IPS DF 19.7 (cell line): ENCODE results near the gene ELL.
"Not testable (repeated sequence)": the region's sequence is repeated elsewhere in the genome, so short reads cannot be mapped to it uniquely, and the experiment has no call there.

Experiments
- DNase-seq: peaks from one replicate; pipeline ENCODE4 v3.0.0-alpha.2; 2013; ENCODE audit warnings: low read depth, low spot score

Gene ELL

DNA sequence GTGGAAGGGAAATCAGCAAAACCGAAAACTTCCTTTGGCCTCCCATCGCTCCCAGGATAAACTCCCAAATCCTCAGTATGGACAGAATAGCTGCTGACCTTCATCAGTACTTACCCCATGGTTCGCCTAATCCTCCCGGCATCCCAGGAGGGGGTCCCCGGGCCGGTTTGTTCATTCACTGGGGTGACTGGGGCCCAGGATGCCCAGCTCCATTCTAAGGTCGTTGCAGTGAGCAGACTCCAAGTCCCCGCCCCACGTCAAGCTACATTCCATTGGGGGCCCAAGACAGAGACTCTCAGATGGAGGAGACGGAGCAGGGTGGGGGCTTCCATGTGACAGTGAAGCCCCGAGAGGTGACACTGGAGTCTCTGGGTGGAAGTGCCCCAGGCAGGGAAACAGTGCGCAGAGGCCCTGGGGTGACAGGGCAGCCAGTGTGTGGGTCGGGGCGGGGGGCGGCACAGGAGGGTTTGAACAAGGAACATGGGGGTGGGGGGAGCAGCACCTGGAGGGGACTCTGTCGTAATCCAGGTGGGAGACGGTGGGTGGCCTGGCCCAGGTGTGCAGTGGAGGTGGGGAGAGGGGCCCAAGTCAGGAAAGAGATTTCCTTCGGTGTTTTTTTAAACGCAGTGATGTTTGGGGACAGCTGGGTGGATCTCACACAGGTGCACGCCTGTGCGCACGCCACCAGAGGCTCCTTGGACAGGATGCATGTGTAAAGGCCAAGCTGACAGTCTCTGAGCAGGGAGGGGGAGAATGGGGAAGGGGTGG lies 97.6 kb downstream of the ELL start:
- no peak for DNase-seq

DNA sequence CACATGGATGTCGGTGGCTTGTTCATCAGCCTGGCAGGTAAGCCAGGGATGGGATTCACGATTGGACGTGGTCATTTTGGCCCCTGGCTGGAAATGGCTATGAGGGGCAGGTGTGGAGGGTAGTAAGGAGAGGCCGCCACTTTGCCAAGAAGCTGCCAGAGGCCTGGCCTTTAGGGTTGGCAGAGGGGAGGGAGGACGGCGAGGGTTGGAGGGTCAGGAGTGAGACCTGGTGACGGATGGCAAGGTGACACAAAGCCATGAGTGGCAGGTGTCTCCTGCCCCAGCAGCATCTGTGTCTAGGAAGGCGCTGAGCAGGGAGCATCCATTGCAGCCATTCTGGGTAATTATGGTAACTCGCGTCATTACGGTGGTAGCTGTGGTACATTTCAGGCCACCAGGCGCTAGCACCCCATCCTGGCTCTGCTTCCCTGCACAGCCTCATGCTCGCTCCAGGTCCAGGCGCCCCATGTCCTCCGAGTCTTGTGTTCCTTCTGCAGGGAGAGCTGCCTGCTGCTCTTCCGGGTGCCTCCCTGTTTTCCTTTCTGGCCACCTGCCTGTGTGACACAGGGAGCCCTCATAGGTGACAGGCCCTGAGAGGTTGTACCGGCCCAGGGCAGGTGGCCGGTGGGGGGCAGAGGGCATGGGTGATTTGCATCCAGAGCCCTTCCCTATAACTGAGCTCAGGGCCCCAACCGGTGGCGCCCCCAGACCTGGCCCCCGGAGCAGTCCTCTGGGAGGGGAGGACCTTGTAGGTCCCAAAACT lies 98.4 kb downstream of the ELL start:
- no peak for DNase-seq

DNA sequence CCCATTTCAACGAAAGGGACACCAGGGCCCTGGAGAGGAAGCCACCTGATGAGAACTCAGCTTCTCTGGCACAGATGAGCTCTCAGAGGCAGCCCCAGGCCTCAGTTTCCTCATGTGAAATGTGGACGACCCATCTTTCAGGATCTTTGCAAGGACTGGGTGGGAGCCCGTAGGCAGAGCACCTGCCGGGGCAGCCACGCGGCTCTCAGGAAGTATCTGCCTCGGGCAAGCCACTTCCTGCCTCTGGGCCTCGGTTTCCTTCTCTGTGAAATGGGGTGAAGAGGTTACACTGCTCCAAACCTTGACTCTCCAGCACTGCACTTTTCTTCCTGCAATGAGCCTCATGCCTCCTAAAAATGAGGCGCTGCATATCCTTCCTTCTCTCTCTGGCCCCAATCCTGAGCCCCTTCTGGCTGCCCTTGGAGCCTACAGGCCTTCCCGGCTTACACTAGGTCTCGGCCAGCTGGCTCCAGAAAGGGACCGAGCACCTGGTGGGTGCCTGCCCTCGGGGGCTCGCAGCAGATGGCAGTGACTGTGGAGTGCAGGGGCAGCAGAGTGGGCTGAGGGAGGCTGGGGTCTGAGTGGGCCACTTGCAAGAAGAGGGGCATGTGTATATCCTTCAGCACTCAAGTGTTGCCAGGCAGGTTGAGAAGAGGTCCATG lies 99.2 kb downstream of the ELL start:
- DNase-seq: no peak

DNA sequence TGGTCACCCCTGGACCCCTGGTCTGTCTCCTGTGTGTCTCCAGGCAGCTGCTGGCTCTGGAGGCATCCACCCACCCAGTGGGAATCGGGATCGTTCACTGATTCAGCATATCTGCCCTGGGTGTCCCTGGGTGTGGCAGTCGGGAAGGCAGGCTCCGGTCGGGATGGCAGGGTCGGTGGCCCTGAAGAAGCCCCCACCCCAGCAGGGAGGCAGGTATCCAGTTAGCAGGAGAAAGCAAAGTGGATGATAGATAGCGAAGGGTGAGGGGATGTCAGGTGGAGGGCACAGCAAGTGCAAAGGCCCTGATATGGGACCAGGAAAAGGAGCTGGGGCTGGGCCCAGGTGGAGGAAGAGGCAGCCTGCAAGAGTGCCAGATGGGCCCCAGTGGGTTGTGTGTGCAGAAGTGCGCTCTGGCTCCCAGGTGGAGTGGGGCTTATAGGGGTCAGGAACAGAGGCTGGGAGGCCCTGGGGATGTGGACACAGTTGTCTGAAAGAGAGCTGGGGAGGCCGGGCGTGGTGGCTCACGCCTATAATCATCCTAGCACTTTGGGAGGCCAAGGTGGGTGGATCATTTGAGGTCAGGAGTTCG lies 100.4 kb downstream of the ELL start:
- no peak for DNase-seq

DNA sequence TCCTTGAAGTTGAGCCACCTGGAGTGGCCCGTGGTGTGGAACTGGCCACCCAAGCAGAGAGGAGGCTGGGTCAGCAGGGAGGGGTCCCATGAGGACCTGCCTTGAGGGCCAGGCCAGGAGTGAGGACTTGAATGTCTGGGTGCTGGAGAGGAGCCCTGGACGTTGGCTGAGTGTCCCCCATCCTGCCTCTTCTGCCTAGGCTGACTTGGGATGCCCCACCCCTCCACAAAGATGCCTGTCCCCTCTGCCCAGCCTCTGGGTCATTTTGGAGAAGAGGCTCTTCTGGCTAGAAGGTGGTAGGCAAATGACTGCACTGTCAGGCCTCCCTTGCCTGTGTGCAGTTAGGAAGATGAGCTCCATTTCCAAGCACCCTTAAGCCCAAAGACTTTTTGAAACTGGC lies 100.9 kb downstream of the ELL start:
- no peak for DNase-seq

DNA sequence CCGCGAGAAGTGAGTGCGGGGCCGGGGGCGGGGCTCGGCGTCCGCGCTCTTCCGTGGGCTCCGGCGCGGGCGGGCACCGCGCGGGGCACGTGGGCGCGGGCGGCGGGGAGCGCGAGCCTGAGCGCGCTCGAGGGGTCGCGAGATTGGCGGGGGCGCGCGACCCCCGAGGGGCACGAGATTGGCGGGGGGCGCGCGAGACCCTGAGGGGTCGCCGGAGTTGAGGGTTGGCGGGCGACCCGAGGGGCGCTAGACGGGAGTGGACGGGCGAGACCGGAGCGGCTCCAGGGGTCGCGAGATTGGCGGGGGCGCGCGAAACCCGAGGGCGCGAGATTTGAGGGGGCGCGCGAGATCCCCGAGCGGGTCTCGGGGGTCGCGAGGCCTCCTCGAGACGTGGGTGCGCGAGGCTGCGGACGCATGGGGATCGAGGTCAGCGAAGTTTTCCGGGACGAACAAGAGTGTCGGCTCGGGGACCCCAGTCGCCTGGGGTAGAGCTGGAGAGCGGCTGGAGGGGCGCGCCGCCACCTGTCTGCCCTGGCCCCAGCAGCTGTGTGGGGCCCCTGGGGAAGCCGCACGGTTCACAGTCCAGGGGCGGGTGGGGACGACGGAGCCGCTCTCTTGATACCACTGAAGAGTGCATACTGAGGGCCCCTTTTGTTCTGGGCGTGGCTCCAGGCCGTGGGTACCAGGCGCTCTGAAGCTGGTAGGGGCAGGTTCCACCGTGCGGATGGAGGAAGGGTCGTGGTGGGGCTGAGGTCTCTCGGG lies 102.0 kb downstream of the ELL start:
- DNase-seq: no peak

DNA sequence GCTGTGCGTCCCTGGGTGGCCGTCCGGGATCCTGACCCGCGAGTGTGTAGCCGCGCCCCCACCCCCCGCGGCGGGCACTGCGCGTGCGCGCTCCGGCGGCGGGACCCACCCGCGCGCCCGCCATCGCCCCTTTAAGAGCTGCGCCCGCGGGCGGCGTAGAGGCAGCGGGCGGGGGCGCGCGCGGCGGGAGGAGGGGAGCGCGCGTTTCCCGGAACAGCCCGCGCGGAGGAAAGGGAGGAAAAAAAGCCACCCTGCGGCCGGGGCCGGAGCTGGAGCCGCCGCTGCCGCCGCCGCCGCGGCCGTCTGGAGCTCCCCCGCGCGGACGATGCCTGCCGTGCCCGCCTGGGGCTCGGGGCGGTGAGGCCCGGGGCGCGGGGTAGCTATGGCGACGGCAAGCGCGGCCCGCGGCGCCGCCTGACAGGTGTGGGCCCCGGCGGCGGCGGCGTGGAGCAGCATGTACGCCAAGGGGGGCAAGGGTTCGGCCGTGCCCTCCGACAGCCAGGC lies 102.6 kb downstream of the ELL start, which contains the start of gene SSBP4:
Gene SSBP4 (plus strand): TSS at position 204 of the 504 bp plus-strand sequence. CDS start 251 bp downstream, at position 455.
- DNase-seq: no peak

DNA sequence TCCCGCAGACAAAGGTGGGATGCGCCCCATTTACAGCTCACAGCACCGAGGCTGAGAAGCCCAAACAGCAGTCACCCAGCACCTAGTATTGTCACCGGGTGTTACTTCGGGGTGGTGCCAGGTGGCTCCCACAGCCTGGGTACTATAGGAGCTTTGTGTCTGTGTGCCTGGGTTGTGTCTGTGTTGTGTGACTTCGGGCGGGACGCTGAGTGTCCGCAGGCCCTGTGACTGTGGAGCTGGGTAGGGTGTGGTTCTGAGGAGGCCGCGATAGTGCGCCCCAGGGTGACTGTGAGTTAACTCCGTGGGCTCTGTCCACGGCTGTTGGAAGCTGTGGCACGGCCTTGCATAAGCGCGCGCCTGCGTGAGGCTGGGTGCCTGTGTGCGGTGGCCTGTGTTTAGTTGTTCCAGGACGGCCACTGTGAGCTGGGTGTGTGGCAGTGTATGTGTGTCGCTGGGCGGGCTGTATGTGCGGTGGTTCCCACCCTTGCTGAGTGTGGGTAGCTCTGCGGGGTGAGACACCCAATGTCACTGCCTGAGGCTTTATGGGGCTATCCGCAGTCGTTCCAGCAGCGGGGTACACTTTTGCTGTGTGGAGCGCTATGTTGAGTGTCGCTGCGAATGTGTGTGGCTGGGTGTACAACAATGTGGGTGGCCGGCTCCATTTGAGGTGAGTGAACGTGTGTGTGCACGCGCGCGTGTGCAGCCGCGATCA lies 103.2 kb downstream of the ELL start:
- DNase-seq: no peak

DNA sequence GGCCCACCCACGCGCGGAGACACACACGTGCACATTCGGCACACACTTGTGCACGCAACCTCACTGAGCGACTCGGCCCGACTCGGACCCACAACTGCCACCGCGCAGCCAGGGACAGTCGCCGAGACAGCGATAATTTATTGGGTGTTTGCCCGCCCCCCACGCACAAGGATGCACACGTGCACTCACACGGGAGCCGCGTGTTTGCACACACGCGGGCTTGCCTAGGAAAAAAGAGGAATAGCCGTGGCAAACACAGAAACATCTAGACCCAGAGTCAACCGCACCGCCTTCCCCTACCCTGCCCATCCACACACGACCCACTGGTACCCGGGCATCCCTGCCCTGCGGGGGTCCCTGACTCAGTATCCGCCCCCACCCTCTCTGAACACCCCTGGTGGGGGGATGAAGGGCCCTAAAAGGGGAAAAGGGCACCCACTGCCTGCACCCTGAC lies 103.8 kb downstream of the ELL start:
- no peak for DNase-seq

DNA sequence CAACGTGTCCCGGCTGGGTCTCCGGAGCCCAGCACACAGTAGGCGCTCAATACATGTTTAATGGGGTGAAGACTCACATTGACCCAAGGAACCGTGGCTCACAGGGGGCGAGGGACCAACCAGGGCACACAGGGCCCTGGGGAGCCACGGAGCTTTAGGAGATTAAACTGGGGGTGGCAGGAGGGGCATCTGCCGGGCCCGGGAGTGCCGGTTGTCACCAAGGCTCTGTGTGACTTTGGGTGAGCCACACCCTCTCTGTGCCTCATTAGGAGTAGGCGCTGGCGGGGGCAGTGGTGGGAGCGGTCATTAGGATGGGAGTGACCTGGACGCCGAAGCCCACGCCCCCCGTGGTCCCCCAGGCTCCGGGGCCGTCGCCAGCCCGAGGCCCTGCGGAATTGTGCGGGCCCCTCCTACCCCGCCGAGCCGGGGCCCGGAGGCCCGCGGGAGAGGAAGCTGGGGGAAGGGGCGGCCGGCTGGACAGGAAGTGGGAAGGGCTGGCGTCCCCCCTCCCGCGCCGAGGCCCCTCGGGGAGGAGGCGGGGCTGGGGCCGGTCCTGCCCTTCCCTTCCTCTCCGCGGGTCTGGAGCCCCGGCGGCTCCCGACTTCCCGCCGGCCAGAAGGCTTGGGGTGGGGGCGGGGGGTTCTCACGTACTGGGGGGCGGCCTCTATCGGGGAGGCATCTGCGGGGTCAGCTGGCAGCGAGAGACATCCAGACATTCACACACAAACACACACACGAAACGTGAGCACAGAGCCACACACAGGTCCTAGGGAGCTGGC lies 104.4 kb downstream of the ELL start:
- DNase-seq: no peak

DNA sequence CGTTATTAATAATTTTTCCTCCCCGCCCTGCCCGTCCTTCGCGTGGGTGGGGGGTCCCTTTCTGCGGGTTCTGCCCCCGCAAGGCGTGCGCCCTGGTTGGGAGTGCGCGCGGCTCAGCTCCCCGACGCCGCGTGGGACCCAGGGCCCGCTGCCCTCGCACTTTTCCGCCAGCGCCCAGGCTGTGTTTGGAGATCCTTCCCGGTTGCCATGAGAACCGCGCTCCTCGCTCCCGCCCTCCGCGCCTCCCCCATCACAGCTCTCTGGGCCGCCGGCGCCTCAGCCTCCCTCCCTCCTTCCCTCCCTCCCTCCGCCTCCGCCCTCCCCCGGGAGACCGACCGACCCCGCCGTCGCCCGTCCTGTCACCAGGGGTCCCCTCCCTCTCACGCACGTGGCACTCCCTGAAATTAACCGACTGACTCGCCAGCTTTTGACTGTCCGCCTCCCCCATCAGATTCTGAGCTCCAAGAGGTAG lies 105.1 kb downstream of the ELL start:
- DNase-seq: no peak

DNA sequence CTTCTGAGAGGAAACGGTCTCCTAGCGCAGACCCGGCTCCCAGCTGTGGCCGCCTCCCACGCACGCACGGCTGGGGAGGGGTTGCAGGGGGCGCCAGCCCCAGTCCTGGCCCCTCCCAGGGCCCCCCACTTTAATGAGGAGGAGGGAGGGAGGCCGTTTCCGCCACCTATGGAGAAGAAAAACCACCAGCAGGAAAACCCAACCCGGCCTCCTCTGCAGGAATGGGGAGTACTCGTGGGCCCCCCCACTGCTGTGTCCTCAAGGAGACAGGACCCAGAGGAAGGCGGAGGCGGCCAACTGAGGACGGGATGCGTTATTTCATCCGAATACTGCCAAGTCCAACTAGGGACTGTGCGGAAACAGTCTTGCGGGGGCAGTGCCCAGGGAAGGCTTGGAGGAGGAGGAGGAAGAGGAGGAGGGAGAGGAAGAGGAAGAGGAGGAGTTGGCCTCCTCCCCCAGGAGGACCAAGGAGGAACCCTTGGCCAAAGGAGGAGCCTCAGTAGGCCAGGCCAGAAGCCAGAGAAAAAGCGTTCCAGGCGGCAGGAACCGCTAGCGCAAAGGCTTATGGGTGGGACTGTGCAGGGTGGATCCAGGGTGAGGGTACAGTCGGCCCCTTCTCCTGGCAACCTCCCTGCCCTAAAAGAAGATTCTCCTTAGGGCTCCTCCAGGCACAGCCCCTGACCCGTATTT lies 106.5 kb downstream of the ELL start:
- DNase-seq: no peak

DNA sequence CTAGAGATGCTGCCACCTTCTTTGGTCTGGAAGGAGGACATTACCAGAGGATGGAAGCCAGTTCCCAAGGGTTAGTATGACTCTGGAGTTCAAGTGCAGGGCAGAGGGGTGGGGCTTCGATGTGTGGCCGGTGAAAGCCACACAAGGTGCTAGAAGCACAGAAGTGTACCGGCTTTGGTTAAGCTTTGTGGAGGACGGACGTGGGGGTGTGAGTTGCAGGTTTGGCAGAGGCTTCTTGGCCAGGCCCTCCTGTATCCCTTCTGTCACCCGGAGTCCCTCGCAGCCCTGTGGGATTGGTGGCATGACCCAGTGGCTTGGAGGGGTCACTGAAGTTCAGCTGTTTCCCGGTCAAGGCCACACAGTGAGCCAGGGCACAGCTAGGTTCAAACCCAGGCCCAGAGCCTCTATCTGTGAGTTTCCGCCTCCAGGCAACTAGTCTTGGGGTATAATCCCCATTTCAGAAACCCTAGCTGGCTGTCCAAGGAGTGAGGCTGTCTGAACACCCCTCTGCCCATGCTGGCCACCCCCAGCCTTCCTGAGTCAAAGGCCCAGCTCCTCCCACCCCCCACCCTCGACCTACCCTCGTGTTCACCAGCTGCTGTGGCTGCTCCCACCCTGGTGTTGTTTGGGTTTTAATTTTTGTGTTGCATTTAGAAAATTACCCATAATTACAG lies 107.2 kb downstream of the ELL start:
- no peak for DNase-seq

DNA sequence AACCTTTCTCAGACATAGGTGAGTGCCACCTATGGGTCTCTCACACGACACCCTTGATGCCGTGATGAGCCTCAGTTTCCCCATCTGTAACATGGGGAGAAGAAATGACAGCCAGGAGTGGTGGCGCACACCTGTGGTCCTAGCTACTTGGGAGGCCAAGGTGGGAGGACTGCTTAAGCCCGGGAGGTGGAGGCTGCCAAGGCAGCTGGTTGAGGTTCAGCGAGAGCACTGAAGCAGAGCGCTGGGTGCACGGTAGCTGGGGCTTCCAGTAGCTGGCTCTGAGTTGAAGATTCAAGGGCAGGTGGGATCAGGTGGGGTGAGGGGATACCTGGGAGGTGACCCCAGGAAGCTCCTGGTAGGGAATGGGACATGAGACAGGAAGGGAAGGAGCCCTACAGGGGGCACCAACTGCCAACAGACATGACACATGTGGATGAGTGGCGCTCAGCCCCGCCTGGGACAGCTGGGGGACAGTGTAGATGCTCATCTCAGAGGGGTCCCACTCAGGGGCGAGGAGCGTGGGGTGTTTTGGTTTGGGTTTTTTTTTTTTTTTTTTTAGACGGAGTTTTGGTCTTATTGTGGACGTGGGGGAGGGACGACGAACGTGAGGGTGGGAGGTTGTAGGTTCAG lies 109.1 kb downstream of the ELL start:
- DNase-seq: no peak

DNA sequence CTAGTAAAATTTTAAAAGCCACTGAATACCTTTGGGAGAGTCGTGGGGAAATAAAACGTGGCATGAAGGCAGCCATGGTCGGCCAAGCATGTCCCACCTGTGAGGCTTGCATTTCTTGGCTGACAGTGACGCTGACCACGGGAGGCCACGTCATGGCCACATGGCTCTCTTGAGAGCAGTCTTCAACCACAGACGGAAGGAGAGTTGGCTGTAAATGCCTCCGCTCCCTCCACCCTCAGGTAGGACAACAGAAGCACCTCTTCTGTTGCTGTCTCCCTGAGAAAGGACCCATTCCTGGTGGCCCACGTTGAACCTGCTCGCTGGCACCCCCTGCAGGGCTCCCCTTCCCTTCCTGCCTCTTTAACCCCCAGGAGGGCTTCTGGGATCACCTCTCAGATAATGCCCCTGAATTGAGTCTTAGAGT lies 113.8 kb downstream of the ELL start:
- no peak for DNase-seq

DNA sequence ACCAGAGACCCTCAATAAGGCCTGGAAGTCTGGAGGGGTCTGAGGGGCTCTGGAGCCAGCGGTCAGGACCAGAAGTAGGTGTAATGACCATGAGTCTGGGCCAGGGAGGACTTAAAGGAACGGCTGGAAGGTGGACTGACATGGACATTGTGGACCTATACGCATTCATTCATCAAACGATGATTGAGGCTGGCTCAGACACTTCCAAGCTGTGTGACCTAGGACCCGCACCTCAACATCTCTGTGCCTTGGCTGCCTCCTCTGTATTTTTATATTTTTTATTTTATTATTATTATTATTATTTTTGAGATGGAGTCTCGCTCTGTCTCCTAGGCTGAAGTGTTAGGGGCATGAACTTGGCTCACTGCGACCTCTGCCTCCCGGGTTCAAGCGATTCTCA lies 115.1 kb downstream of the ELL start:
- no peak for DNase-seq

DNA sequence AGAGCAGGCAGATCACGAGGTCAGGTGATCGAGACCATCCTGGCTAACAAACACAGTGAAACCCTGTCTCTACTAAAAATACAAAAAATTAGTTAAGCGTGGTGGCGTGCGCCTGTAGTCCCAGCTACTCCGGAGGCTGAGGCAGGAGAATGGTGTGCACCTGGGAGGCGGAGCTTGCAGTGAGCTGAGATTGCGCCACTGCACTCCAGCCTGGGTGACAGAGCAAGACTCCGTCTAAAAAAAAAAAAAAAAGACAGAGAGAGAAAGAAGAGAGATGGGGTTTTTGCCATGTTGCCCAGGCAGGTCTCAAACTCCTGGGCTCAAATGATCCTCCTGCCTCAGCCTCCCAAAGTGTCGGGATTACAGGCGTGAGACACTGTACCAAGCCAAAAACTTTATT lies 116.1 kb downstream of the ELL start:
- not testable (repeated sequence) for DNase-seq
